Measurements from ENCODE around the gene MAPKAP1. TPM values are rescaled to one million over a fixed set of nuclear protein-coding genes. Genes with fewer than 3 reads are reported as not detected.

Gene MAPKAP1
- total RNA-seq, 2 donors from 2014 or later: 73.4 to 81.5 TPM

DNA sequence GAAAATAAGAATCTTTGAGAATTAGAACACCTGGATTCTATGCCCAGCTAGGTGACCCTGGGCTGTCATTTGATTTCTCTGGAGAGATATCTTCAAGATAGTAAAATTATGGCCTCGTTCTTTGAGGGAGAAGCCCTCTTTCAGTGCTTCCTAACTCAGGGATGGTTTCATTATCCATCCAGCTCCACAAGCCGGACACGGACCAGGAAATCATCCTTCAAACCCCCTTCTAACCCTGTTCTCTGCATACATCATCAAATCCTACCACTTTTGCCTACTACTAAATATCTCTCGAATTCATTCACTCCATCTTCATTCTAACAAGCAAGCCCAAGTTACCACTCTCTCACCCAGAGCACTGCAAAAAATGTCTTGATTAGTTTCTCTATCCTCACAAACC lies 57.2 kb downstream of the MAPKAP1 start:
- Histone ChIP-seq H3K4me1 (ENCODE audit: control insufficient read depth in 1 of 2, low read depth in 2 of 2) (peaks cover 0 to 9% of the 10 kb centered on the region in 2 donors), H3K4me3 (peak overlapping the region; percentile 42), H3K27ac (peak overlapping the region in 1 of 2 donors; percentile 42), H3K27me3 (replicated peaks; ENCODE audit: insufficient read depth) (no peaks in the 10 kb centered on the region), H3K9me3 (no peaks in the 10 kb centered on the region), H3K36me3 (no peaks in the 10 kb centered on the region)
- no peak for ATAC-seq (ENCODE audit: insufficient number of reproducible peaks, low FRiP score, low read depth)
- TF ChIP-seq, protein P1, sequence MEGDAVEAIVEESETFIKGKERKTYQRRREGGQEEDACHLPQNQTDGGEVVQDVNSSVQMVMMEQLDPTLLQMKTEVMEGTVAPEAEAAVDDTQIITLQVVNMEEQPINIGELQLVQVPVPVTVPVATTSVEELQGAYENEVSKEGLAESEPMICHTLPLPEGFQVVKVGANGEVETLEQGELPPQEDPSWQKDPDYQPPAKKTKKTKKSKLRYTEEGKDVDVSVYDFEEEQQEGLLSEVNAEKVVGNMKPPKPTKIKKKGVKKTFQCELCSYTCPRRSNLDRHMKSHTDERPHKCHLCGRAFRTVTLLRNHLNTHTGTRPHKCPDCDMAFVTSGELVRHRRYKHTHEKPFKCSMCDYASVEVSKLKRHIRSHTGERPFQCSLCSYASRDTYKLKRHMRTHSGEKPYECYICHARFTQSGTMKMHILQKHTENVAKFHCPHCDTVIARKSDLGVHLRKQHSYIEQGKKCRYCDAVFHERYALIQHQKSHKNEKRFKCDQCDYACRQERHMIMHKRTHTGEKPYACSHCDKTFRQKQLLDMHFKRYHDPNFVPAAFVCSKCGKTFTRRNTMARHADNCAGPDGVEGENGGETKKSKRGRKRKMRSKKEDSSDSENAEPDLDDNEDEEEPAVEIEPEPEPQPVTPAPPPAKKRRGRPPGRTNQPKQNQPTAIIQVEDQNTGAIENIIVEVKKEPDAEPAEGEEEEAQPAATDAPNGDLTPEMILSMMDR (IDR thresholded peaks at IDR 0.05): no peak
- DNase-seq (ENCODE audit: low spot score): no peak

DNA sequence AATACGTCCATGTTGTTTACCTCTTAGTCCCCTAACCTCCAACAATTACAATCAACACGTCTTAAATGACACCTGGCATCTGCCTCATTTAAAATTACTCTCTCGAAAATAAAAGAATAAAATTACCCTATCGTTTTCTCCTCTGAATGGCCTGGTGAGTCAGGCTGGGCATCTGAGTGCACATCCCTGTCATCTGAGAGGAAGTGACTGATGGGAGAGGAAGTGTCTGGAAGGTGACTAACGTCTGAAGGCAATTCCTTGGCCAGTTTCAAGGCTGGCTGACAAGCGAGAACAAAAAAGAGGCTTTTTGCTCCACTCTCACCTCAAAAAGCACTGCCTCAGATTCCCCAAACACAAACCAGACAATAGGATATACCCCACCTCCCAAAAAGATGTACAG lies 57.7 kb downstream of the MAPKAP1 start:
- Histone ChIP-seq H3K4me3 (no peak overlapping the region), H3K4me1 (ENCODE audit: control insufficient read depth in 1 of 2, low read depth in 2 of 2) (peaks cover 0 to 9% of the 10 kb centered on the region in 2 donors), H3K36me3 (no peaks in the 10 kb centered on the region), H3K9me3 (no peaks in the 10 kb centered on the region), H3K27ac (peak overlapping the region in 1 of 2 donors; percentile 42), H3K27me3 (replicated peaks; ENCODE audit: insufficient read depth) (no peaks in the 10 kb centered on the region)
- TF ChIP-seq, protein P1 (IDR thresholded peaks at IDR 0.05): no peak
- no peak for DNase-seq (ENCODE audit: low spot score)
- ATAC-seq (ENCODE audit: insufficient number of reproducible peaks, low FRiP score, low read depth): no peak

DNA sequence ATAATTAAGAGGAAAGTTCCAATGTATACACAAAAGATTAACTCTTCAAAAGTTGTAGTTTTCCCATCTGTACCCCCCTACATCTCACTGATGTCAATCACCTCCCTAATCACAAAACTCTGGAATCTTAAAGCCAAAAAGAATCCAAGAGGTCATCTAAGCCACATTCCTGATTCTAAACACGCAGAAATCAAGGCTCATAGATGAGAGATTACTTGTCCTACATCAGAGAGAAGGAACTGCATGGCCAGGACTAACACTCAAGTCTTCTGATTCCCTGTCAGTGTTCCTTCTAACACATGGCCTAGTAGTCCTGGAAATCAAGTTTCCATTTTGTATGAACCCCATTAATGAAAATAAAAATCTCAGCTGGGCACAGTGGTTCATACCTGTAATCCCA lies 58.7 kb downstream of the MAPKAP1 start:
- Histone ChIP-seq H3K9me3 (no peaks in the 10 kb centered on the region), H3K27me3 (replicated peaks; ENCODE audit: insufficient read depth) (no peaks in the 10 kb centered on the region), H3K36me3 (no peaks in the 10 kb centered on the region), H3K4me1 (ENCODE audit: control insufficient read depth in 1 of 2, low read depth in 2 of 2) (peaks cover 0 to 9% of the 10 kb centered on the region in 2 donors), H3K27ac (no peak overlapping the region), H3K4me3 (no peak overlapping the region)
- no peak for DNase-seq (ENCODE audit: low spot score)
- ATAC-seq (ENCODE audit: insufficient number of reproducible peaks, low FRiP score, low read depth): no peak
- TF ChIP-seq, protein P1 (IDR thresholded peaks at IDR 0.05): no peak

DNA sequence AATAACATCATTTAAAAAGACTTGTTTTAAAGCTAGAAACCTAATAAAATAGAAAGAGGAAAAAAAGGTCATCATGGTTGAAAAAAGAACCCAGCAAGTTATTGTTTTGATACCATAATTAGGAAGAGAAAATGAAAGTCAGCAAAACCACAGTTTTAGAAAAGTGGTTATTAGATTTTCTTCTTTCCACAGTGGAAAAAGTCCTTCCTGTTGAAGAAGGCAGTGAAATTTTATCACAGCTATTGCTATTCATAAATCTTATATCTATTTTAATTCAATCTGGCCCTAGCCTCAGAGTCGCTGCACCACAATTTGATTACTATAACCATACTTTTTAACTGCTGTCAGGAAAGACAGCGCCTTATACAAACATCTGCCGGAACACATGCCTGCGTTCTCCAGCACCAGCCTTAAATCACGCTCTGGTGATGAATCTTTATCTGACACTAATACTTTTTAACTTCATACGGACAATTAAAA lies 60.3 kb downstream of the MAPKAP1 start:
- peak overlapping the region; percentile 4 for H3K4me3 ChIP-seq
- DNase-seq (ENCODE audit: low spot score) (no peak), ATAC-seq (ENCODE audit: insufficient number of reproducible peaks, low FRiP score, low read depth) (no peak)
- no peaks in the 10 kb centered on the region for H3K9me3 ChIP-seq
- no peaks in the 10 kb centered on the region for H3K36me3 ChIP-seq
- H3K4me1 ChIP-seq (ENCODE audit: control insufficient read depth in 1 of 2, low read depth in 2 of 2): peaks cover 0 to 9% of the 10 kb centered on the region in 2 donors
- no peaks in the 10 kb centered on the region for H3K27me3 ChIP-seq (replicated peaks; ENCODE audit: insufficient read depth)
- TF ChIP-seq, protein P1 (IDR thresholded peaks at IDR 0.05): no peak
- H3K27ac ChIP-seq: peak overlapping the region in 1 of 2 donors; percentile 5

DNA sequence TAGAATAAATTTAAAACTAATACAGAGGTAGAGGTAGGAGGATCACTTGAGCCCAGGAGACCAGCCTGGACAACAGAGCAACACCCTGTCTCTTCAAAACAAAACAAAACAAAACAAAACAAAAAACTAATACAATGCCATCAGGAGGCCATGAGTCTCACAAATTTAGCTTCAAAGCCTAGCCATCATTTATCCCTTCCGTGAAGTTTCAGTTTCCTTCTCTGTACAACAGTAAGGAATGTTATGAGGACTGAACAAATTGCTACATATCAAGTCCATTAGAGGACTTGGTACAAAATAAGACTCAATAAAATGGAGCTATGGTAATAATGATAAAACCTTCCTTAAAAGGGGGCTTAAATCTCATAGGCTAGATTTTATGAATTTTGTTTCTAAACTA lies 60.8 kb downstream of the MAPKAP1 start:
- Histone ChIP-seq H3K27ac (peak overlapping the region in 1 of 2 donors; percentile 1), H3K36me3 (no peaks in the 10 kb centered on the region), H3K27me3 (replicated peaks; ENCODE audit: insufficient read depth) (no peaks in the 10 kb centered on the region), H3K4me3 (peak overlapping the region; percentile 4), H3K4me1 (ENCODE audit: control insufficient read depth in 1 of 2, low read depth in 2 of 2) (peaks cover 0 to 9% of the 10 kb centered on the region in 2 donors), H3K9me3 (no peaks in the 10 kb centered on the region)
- DNase-seq (ENCODE audit: low spot score) (no peak), ATAC-seq (ENCODE audit: insufficient number of reproducible peaks, low FRiP score, low read depth) (no peak)
- TF ChIP-seq, protein P1 (IDR thresholded peaks at IDR 0.05): no peak

Measured in thoracic aorta (tissue), 2 donors.